Measurements from ENCODE around the gene LPP.

The LPP gene

DNA sequence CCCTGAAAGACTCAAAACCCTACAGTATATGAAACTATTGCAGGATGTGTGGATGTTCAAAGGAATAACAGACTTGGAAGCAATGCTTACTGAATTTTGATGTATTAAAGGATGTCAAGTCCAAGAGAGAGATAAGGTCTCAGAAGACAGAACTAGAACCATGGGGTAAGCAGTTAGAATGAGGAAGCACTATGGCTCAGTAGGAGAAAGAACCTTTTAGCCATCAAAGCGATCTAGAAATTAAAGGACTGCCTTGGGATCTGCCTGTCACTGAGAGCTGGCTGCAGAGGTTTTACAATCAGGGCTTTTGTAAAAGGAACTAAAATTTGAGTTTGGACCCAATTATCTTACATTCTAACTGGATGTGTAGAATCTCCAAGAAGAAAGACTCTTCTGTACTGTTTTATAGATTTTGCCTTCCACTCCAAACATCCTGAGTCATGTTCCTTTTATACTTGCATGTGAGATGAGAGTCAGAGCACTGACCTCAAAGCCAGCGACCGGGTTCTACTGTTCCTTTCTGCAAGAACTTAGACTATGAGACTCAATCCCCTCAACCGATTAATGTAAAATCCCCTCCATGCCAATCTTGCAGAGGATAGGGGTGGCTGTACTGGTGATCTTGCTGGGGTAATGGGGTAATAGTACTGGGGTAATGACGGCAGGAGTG, 605.5 kb downstream of the LPP start:
- Histone ChIP-seq H3K27ac (ENCODE audit: low read length) (no peak overlapping the region), H3K9me3 (replicated peaks; ENCODE audit: insufficient read depth, low read length) (no peaks in the 10 kb centered on the region), H2AFZ (ENCODE audit: low read length) (no peak overlapping the region), H3K9ac (ENCODE audit: low read length) (no peak overlapping the region), H3K9me2 (replicated peaks; ENCODE audit: insufficient read depth, low read length) (no peaks in the 10 kb centered on the region), H3F3A (ENCODE audit: insufficient read depth, low read length) (0 out of 2 replicates have a peak, but pooled peaks cover 3% of the 10 kb centered on the region), H3K4me2 (ENCODE audit: low read depth, low read length) (no peak overlapping the region), H4K20me1 (ENCODE audit: insufficient read depth, low read length) (no peaks in the 10 kb centered on the region), H3K4me3 (ENCODE audit: low read length) (no peak overlapping the region), H3K27me3 (replicated peaks; ENCODE audit: insufficient read depth, low read length) (no peaks in the 10 kb centered on the region), H3K79me2 (ENCODE audit: low read length) (no peaks in the 10 kb centered on the region), H3K4me1 (ENCODE audit: low read length) (peaks cover 8% of the 10 kb centered on the region), H3K36me3 (replicated peaks; ENCODE audit: insufficient read depth, low read length) (no peaks in the 10 kb centered on the region)
- TF ChIP-seq EZH2phosphoT487 (IDR thresholded peaks at IDR 0.05; ENCODE audit: low read length) (no peak), EZH2 (optimal IDR thresholded peaks at IDR 0.05; ENCODE audit: low read depth, low read length) (no peak)
- TF ChIP-seq, protein P1, sequence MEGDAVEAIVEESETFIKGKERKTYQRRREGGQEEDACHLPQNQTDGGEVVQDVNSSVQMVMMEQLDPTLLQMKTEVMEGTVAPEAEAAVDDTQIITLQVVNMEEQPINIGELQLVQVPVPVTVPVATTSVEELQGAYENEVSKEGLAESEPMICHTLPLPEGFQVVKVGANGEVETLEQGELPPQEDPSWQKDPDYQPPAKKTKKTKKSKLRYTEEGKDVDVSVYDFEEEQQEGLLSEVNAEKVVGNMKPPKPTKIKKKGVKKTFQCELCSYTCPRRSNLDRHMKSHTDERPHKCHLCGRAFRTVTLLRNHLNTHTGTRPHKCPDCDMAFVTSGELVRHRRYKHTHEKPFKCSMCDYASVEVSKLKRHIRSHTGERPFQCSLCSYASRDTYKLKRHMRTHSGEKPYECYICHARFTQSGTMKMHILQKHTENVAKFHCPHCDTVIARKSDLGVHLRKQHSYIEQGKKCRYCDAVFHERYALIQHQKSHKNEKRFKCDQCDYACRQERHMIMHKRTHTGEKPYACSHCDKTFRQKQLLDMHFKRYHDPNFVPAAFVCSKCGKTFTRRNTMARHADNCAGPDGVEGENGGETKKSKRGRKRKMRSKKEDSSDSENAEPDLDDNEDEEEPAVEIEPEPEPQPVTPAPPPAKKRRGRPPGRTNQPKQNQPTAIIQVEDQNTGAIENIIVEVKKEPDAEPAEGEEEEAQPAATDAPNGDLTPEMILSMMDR (IDR thresholded peaks at IDR 0.05; ENCODE audit: low read length), result no peak
- no peak for DNase-seq

DNA sequence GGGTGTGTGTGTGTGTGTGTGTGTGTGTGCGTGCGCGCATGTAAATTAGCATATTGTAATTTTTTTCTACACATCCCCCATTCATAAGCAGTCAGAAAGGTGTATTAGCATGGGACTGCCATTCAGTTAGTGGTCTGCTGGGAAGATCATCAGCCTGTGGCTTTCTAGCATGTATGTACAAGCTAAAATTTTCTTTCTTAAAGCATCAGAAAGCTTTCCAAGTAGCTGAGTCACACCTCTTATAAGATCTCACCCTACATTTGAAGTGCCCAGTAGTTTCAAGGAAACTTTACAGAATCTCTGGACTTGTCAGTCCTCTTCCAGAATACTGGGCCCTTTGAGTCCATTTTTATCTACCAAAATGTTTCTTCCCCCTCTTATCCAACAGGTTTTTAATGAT, 606.5 kb downstream of the LPP start:
- no peaks in the 10 kb centered on the region for H3F3A ChIP-seq (ENCODE audit: insufficient read depth, low read length)
- H4K20me1 ChIP-seq (ENCODE audit: insufficient read depth, low read length), result no peaks in the 10 kb centered on the region
- H3K36me3 ChIP-seq (replicated peaks; ENCODE audit: insufficient read depth, low read length), result no peaks in the 10 kb centered on the region
- H3K9me3 ChIP-seq (replicated peaks; ENCODE audit: insufficient read depth, low read length), result no peaks in the 10 kb centered on the region
- no peak overlapping the region for H3K4me3 ChIP-seq (ENCODE audit: low read length)
- H3K4me2 ChIP-seq (ENCODE audit: low read depth, low read length), result no peak overlapping the region
- no peak overlapping the region for H3K9ac ChIP-seq (ENCODE audit: low read length)
- H3K9me2 ChIP-seq (replicated peaks; ENCODE audit: insufficient read depth, low read length), result no peaks in the 10 kb centered on the region
- TF ChIP-seq EZH2phosphoT487 (IDR thresholded peaks at IDR 0.05; ENCODE audit: low read length) (no peak), EZH2 (optimal IDR thresholded peaks at IDR 0.05; ENCODE audit: low read depth, low read length) (no peak)
- TF ChIP-seq, protein P1 (IDR thresholded peaks at IDR 0.05; ENCODE audit: low read length), result no peak
- H3K27me3 ChIP-seq (replicated peaks; ENCODE audit: insufficient read depth, low read length), result no peaks in the 10 kb centered on the region
- H3K27ac ChIP-seq (ENCODE audit: low read length), result no peak overlapping the region
- H2AFZ ChIP-seq (ENCODE audit: low read length), result no peak overlapping the region
- no peaks in the 10 kb centered on the region; the same call in 1 of the 2 replicates for H3K4me1 ChIP-seq (ENCODE audit: low read length)
- H3K79me2 ChIP-seq (ENCODE audit: low read length), result no peaks in the 10 kb centered on the region
- no peak for DNase-seq

- H3K9me3 ChIP-seq (replicated peaks; ENCODE audit: insufficient read depth, low read length), result no peaks in the 10 kb centered on the region
- TF ChIP-seq EZH2phosphoT487 (IDR thresholded peaks at IDR 0.05; ENCODE audit: low read length) (no peak), EZH2 (optimal IDR thresholded peaks at IDR 0.05; ENCODE audit: low read depth, low read length) (no peak)
- TF ChIP-seq, protein P1 (IDR thresholded peaks at IDR 0.05; ENCODE audit: low read length), result no peak
- no peak for DNase-seq
- H3K9ac ChIP-seq (ENCODE audit: low read length), result no peak overlapping the region
- H3K4me3 ChIP-seq (ENCODE audit: low read length), result no peak overlapping the region
- H3K36me3 ChIP-seq (replicated peaks; ENCODE audit: insufficient read depth, low read length), result no peaks in the 10 kb centered on the region
- H3K79me2 ChIP-seq (ENCODE audit: low read length), result no peaks in the 10 kb centered on the region
- no peaks in the 10 kb centered on the region for H4K20me1 ChIP-seq (ENCODE audit: insufficient read depth, low read length)
- no peak overlapping the region for H3K27ac ChIP-seq (ENCODE audit: low read length)
- no peaks in the 10 kb centered on the region for H3K9me2 ChIP-seq (replicated peaks; ENCODE audit: insufficient read depth, low read length)
- H3K27me3 ChIP-seq (replicated peaks; ENCODE audit: insufficient read depth, low read length), result no peaks in the 10 kb centered on the region
- H3K4me2 ChIP-seq (ENCODE audit: low read depth, low read length), result no peak overlapping the region
- H3K4me1 ChIP-seq (ENCODE audit: low read length), result no peaks in the 10 kb centered on the region
- no peaks in the 10 kb centered on the region for H3F3A ChIP-seq (ENCODE audit: insufficient read depth, low read length)
- H2AFZ ChIP-seq (ENCODE audit: low read length), result no peak overlapping the region
Observed at GRCh38 chr3:188761439-188761838, 607.5 kb downstream of the LPP start.

Measured in MM.1S (cell line).